IMR-90 (cell line): Measurements from ENCODE around the gene B4GALNT2. TPM values are rescaled to one million over a fixed set of nuclear protein-coding genes. Genes with fewer than 3 reads are reported as not detected.

Source experiments
- ATAC-seq: fragments of 200-7000 bp; cut with Tn5 transposase; 2 replicates; pipeline ENCODE4 v1.9.1; 2020; ENCODE audit warnings: low read depth, mild to moderate bottlenecking, moderate library complexity
- BruUV-seq: library from RNA; stranded (reverse); fragments of 400-500 nt; replicated peaks from 2 replicates; lab custom pipeline; 2021; lab: Mats Ljungman, UMichigan
- CTCF ChIA-PET: fragments of 300-600 bp; formaldehyde crosslinking; extraction: SDS; loops from one replicate; lab custom pipeline; 2021; ENCODE audit warnings: antibody characterized with exemption; lab: Yijun Ruan, JAX
- POLR2A ChIA-PET: fragments of 300-600 bp; sonication (Branson Sonifier 250); formaldehyde crosslinking; loops from one replicate; lab custom pipeline; 2022; ENCODE audit warnings: antibody characterized with exemption; ENCODE audit not compliant: unreplicated experiment; lab: Charles Lee
- DNase-seq: peaks from one replicate; pipeline ENCODE4 v3.0.0; 2013
- H2AFZ ChIP-seq: replicated peaks from 2 replicates; pipeline ENCODE3; 2013; ENCODE audit warnings: low read length, mild to moderate bottlenecking; ENCODE audit not compliant: poor library complexity
- H2AK5ac ChIP-seq: 2 replicates; pipeline ENCODE4 v1.6.1; 2013; ENCODE audit warnings: low read depth, low read length, inconsistent platforms
- H2AK9ac ChIP-seq: replicated peaks from 2 replicates; pipeline ENCODE3; 2013; ENCODE audit warnings: mild to moderate bottlenecking, low read depth, low read length, moderate library complexity; ENCODE audit not compliant: poor library complexity
- H2BK120ac ChIP-seq: 2 replicates; pipeline ENCODE4 v1.6.1; 2013; ENCODE audit warnings: low read depth, low read length, inconsistent platforms
- H2BK15ac ChIP-seq: 3 replicates; pipeline ENCODE4 v1.6.1; 2013; ENCODE audit warnings: low read depth, low read length, inconsistent platforms
- H2BK20ac ChIP-seq: 2 replicates; pipeline ENCODE4 v1.6.1; 2013; ENCODE audit warnings: low read depth, mild to moderate bottlenecking, inconsistent platforms, low read length, moderate library complexity
- H2BK5ac ChIP-seq: 2 replicates; pipeline ENCODE4 v1.6.1; 2013; ENCODE audit warnings: mild to moderate bottlenecking, low read depth, low read length, inconsistent platforms; ENCODE audit not compliant: poor library complexity, severe bottlenecking
- H3K14ac ChIP-seq: replicated peaks from 2 replicates; pipeline ENCODE4 v1.6.1; 2013; ENCODE audit warnings: low read depth, low read length, inconsistent platforms
- H3K18ac ChIP-seq: 2 replicates; pipeline ENCODE4 v1.6.1; 2013; ENCODE audit warnings: low read depth, low read length, control low read depth
- H3K23ac ChIP-seq: 2 replicates; pipeline ENCODE4 v1.6.1; 2013; ENCODE audit warnings: low read depth, low read length, inconsistent platforms
- H3K27ac ChIP-seq: 2 replicates; pipeline ENCODE4 v1.5.1; 2013; ENCODE audit warnings: mild to moderate bottlenecking, control low read depth, low read length; ENCODE audit not compliant: insufficient read depth
- H3K27me3 ChIP-seq: 2 replicates; pipeline ENCODE4 v1.6.1; 2013; ENCODE audit warnings: low read length; ENCODE audit not compliant: control insufficient read depth, insufficient read depth
- H3K36me3 ChIP-seq: 2 replicates; pipeline ENCODE4 v1.6.1; 2013; ENCODE audit warnings: low read length, mixed read lengths; ENCODE audit not compliant: control insufficient read depth, insufficient read depth
- H3K4ac ChIP-seq: 2 replicates; pipeline ENCODE4 v1.6.1; 2013; ENCODE audit warnings: low read depth, low read length, inconsistent platforms
- H3K4me1 ChIP-seq: 2 replicates; pipeline ENCODE4 v1.6.1; 2013; ENCODE audit warnings: low read length, mixed read lengths; ENCODE audit not compliant: control insufficient read depth, insufficient read depth
- H3K4me2 ChIP-seq: 2 replicates; pipeline ENCODE4 v1.6.1; 2013; ENCODE audit warnings: low read depth, mild to moderate bottlenecking, control low read depth, low read length, moderate library complexity
- H3K4me3 ChIP-seq: 2 replicates; pipeline ENCODE4 v1.5.1; 2013; ENCODE audit warnings: low read depth, mild to moderate bottlenecking, control low read depth, low read length, moderate library complexity; ENCODE audit not compliant: insufficient read depth
- H3K56ac ChIP-seq: 2 replicates; pipeline ENCODE4 v1.6.1; 2013; ENCODE audit warnings: low read length, inconsistent platforms; ENCODE audit not compliant: insufficient read depth; ENCODE audit errors: extremely low read depth
- H3K79me1 ChIP-seq, 2 experiments: 2 replicates each; pipeline ENCODE4 v1.6.1; 2013; ENCODE audit warnings: low read length in 2 of 2, inconsistent platforms in 1 of 2, low read depth in 1 of 2
- H3K9ac ChIP-seq: 2 replicates; pipeline ENCODE4 v1.6.1; 2013; ENCODE audit warnings: low read depth, low read length, control low read depth
- H3K9me1 ChIP-seq: 2 replicates; pipeline ENCODE4 v1.6.1; 2013; ENCODE audit warnings: low read length, inconsistent platforms; ENCODE audit not compliant: insufficient read depth
- H3K9me3 ChIP-seq: 2 replicates; pipeline ENCODE4 v1.6.1; 2013; ENCODE audit warnings: low read length; ENCODE audit not compliant: control insufficient read depth, insufficient read depth
- H4K20me1 ChIP-seq: 2 replicates; pipeline ENCODE4 v1.6.1; 2013; ENCODE audit warnings: low read length, inconsistent platforms; ENCODE audit not compliant: insufficient read depth
- H4K5ac ChIP-seq: 2 replicates; pipeline ENCODE4 v1.6.1; 2013; ENCODE audit warnings: mild to moderate bottlenecking, low read depth, low read length, control low read depth
- H4K8ac ChIP-seq, 2 experiments: 2 replicates each; pipeline ENCODE4 v1.6.1; 2013; ENCODE audit warnings: low read depth in 2 of 2, low read length in 2 of 2, control low read depth in 1 of 2, inconsistent platforms in 1 of 2
- H4K91ac ChIP-seq: 2 replicates; pipeline ENCODE4 v1.6.1; 2013; ENCODE audit warnings: low read depth, low read length, inconsistent platforms; ENCODE audit not compliant: insufficient read depth
- BHLHE40 ChIP-seq: fragments of 150-350 bp; IDR thresholded peaks from 2 replicates; pipeline ENCODE4 v1.6.1; 2016; ENCODE audit warnings: mild to moderate bottlenecking, low read depth, low read length
- CEBPB ChIP-seq: IDR thresholded peaks from 2 replicates; pipeline ENCODE4 v1.6.1; 2012; ENCODE audit warnings: low read depth, low read length, improper control_type of control experiment
- CHD1 ChIP-seq: IDR thresholded peaks from 2 replicates; pipeline ENCODE4 v1.6.1; 2012; ENCODE audit warnings: low read depth, low read length, improper control_type of control experiment
- ELK1 ChIP-seq: fragments of 150-350 bp; IDR thresholded peaks from 2 replicates; pipeline ENCODE4 v1.6.1; 2016; ENCODE audit warnings: low read depth, mild to moderate bottlenecking, low read length, moderate library complexity, borderline replicate concordance
- FOS ChIP-seq: fragments of 150-350 bp; IDR thresholded peaks from 2 replicates; pipeline ENCODE4 v1.6.1; 2016; ENCODE audit warnings: low read depth, low read length
- MAFK ChIP-seq: IDR thresholded peaks from 2 replicates; pipeline ENCODE4 v1.6.1; 2012; ENCODE audit warnings: low read depth, low read length, improper control_type of control experiment
- MAZ ChIP-seq: IDR thresholded peaks from 2 replicates; pipeline ENCODE4 v1.6.1; 2012; ENCODE audit warnings: low read depth, mild to moderate bottlenecking, low read length, improper control_type of control experiment, moderate library complexity, borderline replicate concordance
- MXI1 ChIP-seq: IDR thresholded peaks from 2 replicates; pipeline ENCODE4 v1.6.1; 2012; ENCODE audit warnings: low read depth, mild to moderate bottlenecking, low read length, moderate library complexity, borderline replicate concordance
- NFE2L2 ChIP-seq: fragments of 150-350 bp; IDR thresholded peaks from 2 replicates; pipeline ENCODE4 v1.6.1; 2016; ENCODE audit warnings: low read depth, mild to moderate bottlenecking, low read length
- RCOR1 ChIP-seq: IDR thresholded peaks from 2 replicates; pipeline ENCODE4 v1.6.1; 2012; ENCODE audit warnings: mild to moderate bottlenecking, low read length, improper control_type of control experiment; ENCODE audit not compliant: insufficient replicate concordance
- USF2 ChIP-seq: fragments of 150-350 bp; IDR thresholded peaks from 2 replicates; pipeline ENCODE4 v1.6.1; 2017; ENCODE audit warnings: mild to moderate bottlenecking, antibody characterized with exemption, low read length, low read depth
- WGBS, 2 experiments: methylation state at CpG; one replicate each; pipeline versions ENCODE4 v1.1.5 to v1.1.7; 2013; ENCODE audit warnings: missing lambda C conversion rate in 2 of 2; ENCODE audit not compliant: insufficient read length in 1 of 2; ENCODE audit errors: extremely low coverage in 2 of 2; 5-methylcytosine and 5-hydroxymethylcytosine counted together
- dilution Hi-C: fragments of 300-500 bp; cut with HindIII; formaldehyde crosslinking; loops from one replicate; pipeline ENCODE4 v1.14.3; 2018; ENCODE audit warnings: low sequenced_read_pairs; ENCODE audit not compliant: unreplicated experiment
- in situ Hi-C: fragments of 300-500 bp; cut with MboI; formaldehyde crosslinking; loops from 3 replicates; pipeline ENCODE4 v1.14.3; 2019; ENCODE audit warnings: low sequenced_read_pairs, inconsistent platforms, mixed read lengths
- intact Hi-C: fragments of 100-400 bp; cut with micrococcal nuclease; formaldehyde crosslinking; loops from 2 replicates; pipeline ENCODE4 v1.10.0; 2022
- polyA plus RNA-seq, 3 experiments: library from polyadenylated mRNA; depleted of rRNA; stranded (reverse); fragments of >200 nt; gene quantifications; 2 replicates each; pipeline ENCODE4 v1.2.3, GENCODE V29; 2012; ENCODE audit warnings: low replicate concordance in 1 of 3
- total RNA-seq: library from RNA; depleted of rRNA; stranded (reverse); fragments of >200 nt; gene quantifications from 2 replicates; pipeline ENCODE4 v1.2.3, GENCODE V29; 2012

Gene B4GALNT2
- total and polyA plus RNA-seq, 2 of the 4 experiments (the other 2 are of a cell fraction), result not detected

GRCh38 chr17:49148171-49148570, 15.6 kb downstream of the B4GALNT2 start:
- 76% methylated on average over 4 of the region's 6 CpGs; no CpG with 5 or more reads in 1 of the 2 experiments for WGBS, 2 experiments
- H3K14ac ChIP-seq, result peak overlapping the region; percentile 79
- CTCF ChIA-PET, result no interaction called here
- POLR2A ChIA-PET, result no interaction called here
- peak overlapping the region; percentile 1; the same call in 1 of the 2 replicates for H3K27ac ChIP-seq
- H2AFZ ChIP-seq, result peak overlapping the region; percentile 81
- peak overlapping the region; percentile 87 for H2BK20ac ChIP-seq
- intact Hi-C loops (no loop called here), dilution Hi-C loops (no loop called here), in situ Hi-C loops (no loop called here)
- peak overlapping the region; percentile 87 for H2AK9ac ChIP-seq
- peak overlapping the region; percentile 59; the same call in 1 of the 2 replicates for H3K23ac ChIP-seq
- DNase-seq (no peak), ATAC-seq (no peak)
- peak overlapping the region; percentile 89 for H2AK5ac ChIP-seq
- no peak overlapping the region for H3K4me3 ChIP-seq
- H3K4me2 ChIP-seq, result no peak overlapping the region
- peak overlapping the region; percentile 19; the same call in 1 of the 2 replicates for H4K5ac ChIP-seq
- peak overlapping the region; percentile 98 for H3K4ac ChIP-seq
- H3K56ac ChIP-seq, result peak overlapping the region; percentile 14; the same call in 1 of the 2 replicates
- H4K91ac ChIP-seq, result peak overlapping the region; percentile 98
- H2BK120ac ChIP-seq, result peak overlapping the region; percentile 96
- H3K4me1 ChIP-seq, result peaks cover 6% of the 10 kb centered on the region
- H3K9me1 ChIP-seq, result peaks cover 26% of the 10 kb centered on the region
- no peaks in the 10 kb centered on the region; the same call in 1 of the 2 replicates for H4K20me1 ChIP-seq
- H2BK5ac ChIP-seq, result peak overlapping the region; percentile 4
- no peaks in the 10 kb centered on the region for H3K9me3 ChIP-seq
- H3K18ac ChIP-seq, result 0 out of 2 replicates have a peak overlapping the region, but pooled peaks have one; percentile 35
- peak overlapping the region; percentile 70 to 78; a peak in 3 of 4 replicates for H4K8ac ChIP-seq
- no peaks in the 10 kb centered on the region for H3K36me3 ChIP-seq
- H3K79me1 ChIP-seq, result no peaks in the 10 kb centered on the region
- BruUV-seq, result no TSS peak
- H3K9ac ChIP-seq, result no peak overlapping the region
- H2BK15ac ChIP-seq, result peak overlapping the region; percentile 100; the same call in 2 of the 3 replicates
- TF ChIP-seq MAZ (no peak), CEBPB (no peak), MXI1 (no peak), MAFK (no peak), ELK1 (no peak), USF2 (no peak), BHLHE40 (no peak), NFE2L2 (no peak), RCOR1 (no peak), FOS (no peak), CHD1 (no peak)
- H3K27me3 ChIP-seq, result no peaks in the 10 kb centered on the region
